GM18868 (cell line): ENCODE data around the gene DMAC1.

Experiments
- ATAC-seq: cut with Tn5 transposase; IDR thresholded peaks from one replicate; pipeline ENCODE4 v1.9.1; 2021; ENCODE audit warnings: mild to moderate bottlenecking, moderate library complexity; ENCODE audit not compliant: unreplicated experiment

The DMAC1 gene

GRCh38 chr9:7784472-7784871, 15.1 kb downstream of the DMAC1 start:
- ATAC-seq = no peak

DNA sequence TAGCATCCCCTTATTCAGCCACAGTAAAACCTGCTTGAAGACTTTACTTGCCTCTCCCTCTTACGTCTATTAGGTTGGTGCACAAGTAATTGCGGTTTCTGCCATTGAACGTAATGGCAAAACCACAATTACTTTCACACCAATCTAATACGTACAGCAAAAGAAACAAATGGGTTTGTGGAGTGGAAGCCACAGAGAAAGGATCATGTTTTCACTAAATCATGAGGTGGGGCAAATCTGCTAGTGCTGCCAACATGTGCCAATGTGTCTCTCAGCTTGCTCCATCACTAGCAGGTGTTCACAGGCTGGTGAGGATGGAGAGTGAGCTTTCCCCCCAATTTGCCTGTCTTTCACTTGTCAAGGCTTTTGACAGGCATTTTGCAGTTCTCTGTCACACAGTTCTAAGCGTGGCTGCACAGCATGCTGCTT, 15.9 kb downstream of the DMAC1 start:
- ATAC-seq = no peak

GRCh38 chr9:7782400-7783120, 17.0 kb downstream of the DMAC1 start:
- no peak for ATAC-seq

- ATAC-seq = no peak
These were observed 19.2 kb downstream of the DMAC1 start for GRCh38 chr9:7780261-7780988.

- no peak for ATAC-seq
These were observed 20.6 kb downstream of the DMAC1 start for GRCh38 chr9:7778851-7779600.

DNA sequence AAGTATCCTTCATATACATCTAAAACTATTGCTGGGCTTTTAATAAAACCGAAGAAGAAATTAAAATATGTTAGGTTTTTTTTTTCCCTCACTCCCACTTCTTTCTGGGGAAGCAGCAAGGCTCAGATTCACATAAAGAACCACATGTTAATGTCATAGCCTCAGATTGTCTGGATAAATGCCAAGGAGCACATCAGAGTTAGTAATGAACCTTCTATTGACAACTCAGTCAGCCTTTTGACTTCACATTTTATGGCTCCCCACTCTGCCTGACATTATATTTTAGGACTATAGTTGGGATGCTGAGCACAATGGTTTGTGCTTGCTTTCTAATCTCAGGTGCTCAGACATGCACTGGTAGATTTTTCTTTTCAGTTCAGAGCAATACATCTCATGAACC, 21.8 kb downstream of the DMAC1 start:
- ATAC-seq = no peak

DNA sequence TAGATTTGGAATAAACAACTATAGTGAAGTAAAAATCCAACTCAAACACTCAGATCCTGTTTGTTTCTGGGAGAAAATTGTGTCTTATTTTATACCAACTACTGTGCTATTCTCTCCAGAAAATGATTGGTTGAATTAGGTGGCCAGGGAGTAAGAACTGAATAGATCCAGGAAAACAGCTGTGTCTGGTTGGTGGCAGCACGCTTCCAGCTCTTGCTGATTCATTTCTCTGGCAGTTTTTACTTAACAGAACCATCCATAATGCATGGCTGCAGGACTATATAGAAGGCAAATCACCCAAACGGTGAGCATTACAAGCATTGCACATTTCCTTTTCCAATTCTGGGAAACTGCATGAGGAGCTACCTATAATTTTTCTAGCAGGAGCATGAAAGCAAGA, 29.5 kb downstream of the DMAC1 start:
- ATAC-seq = no peak

DNA sequence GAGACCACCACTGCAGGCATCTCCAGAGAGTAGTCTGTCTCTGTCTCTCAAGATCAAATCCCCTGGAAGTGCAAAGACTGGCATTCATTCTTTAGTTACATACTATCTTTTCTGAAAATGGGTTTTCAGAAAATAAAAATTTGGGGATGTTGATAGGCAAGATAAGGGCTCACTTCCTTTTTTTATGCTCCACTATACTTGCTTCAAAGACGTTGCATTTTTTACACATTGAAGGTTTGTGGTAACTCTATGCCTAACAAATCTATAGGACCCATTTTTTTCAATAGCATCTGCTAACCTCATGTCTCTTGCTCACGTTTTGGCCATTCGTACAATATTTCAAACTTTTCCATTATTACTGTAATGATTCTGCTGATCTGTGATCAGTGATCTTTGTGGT, 37.0 kb downstream of the DMAC1 start:
- ATAC-seq = no peak

DNA sequence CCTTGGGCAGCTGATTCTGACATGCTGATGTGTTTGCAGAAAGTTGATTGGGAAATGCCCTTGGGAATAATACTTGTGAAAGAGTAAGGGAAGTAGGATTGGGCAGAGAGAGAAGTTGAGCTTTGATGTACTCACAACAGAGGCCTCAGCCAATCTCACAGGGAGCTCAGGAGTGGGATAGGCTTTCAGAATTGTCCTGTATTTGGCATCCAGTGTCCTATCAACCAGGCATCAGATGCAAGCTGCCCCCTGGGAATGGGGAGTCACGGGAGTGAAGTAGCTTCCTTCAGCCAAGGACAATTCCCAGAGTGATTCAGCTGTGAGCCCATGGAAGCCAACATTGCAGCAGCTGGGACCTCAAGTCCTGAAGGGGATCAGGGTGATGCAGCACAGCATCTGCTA, 39.6 kb downstream of the DMAC1 start:
- no peak for ATAC-seq

- peak; percentile 99 for ATAC-seq
These were observed 43.5 kb downstream of the DMAC1 start for GRCh38 chr9:7756088-7756487.

DNA sequence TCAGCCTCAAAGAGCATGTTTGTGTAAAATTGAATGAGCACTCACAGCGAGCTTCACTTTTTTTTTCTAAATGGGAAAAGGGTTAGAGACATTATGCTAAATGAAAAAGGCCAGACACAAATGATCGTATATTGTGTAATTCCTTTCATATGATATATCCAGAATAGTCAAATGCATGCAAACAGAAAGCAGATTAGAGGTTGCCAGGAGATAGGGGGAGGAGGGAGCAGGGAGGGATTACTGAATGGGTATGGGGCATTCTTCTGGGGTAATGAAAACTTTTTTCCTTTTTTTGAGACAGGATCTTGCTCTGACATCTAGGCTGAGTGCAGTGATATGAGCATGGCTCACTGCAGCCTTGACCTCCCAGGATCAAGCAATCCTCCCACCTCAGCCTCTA, 47.1 kb downstream of the DMAC1 start:
- no peak for ATAC-seq
